Neural cell (in vitro differentiated cells): ENCODE data around the gene PTMS. TPM values are rescaled to one million over a fixed set of nuclear protein-coding genes. Genes with fewer than 3 reads are reported as not detected.

Experiments
- H2AFZ ChIP-seq: fragments of 200-600, 300-800 bp; sonication (generic), shearing (Covaris generic); 2 replicates; pipeline ENCODE4 v1.6.0; 2014; ENCODE audit warnings: low read depth, mild to moderate bottlenecking, antibody characterized with exemption, low read length, moderate library complexity
- H3F3A ChIP-seq: fragments of 200-600 bp; shearing (Covaris generic); 2 replicates; pipeline ENCODE4 v1.6.1; 2016; ENCODE audit warnings: mild to moderate bottlenecking, moderate library complexity, mixed read lengths, antibody characterized with exemption, low read length; ENCODE audit not compliant: insufficient read depth, poor library complexity, severe bottlenecking
- H3K27ac ChIP-seq: fragments of 200-600, 300-800 bp; sonication (generic), shearing (Covaris generic); 2 replicates; pipeline ENCODE4 v1.5.1; 2014; ENCODE audit warnings: mild to moderate bottlenecking, low read length, moderate library complexity
- H3K27me3 ChIP-seq: fragments of 300-800, 200-600 bp; sonication (generic), shearing (Covaris generic); 2 replicates; pipeline ENCODE4 v1.6.0; 2014; ENCODE audit warnings: mild to moderate bottlenecking, low read depth, low read length, moderate library complexity; ENCODE audit not compliant: insufficient read depth
- H3K36me3 ChIP-seq: fragments of 300-800, 200-600 bp; sonication (generic), shearing (Covaris generic); 2 replicates; pipeline ENCODE4 v1.5.1; 2014; ENCODE audit warnings: mild to moderate bottlenecking, antibody characterized with exemption, low read length, moderate library complexity; ENCODE audit not compliant: insufficient read depth
- H3K4me2 ChIP-seq: fragments of 300-800, 200-600 bp; sonication (generic), shearing (Covaris generic); 2 replicates; pipeline ENCODE4 v1.6.0; 2014; ENCODE audit warnings: mild to moderate bottlenecking, low read length
- H3K4me3 ChIP-seq: fragments of 300-800, 200-600 bp; sonication (generic), shearing (Covaris generic); 2 replicates; pipeline ENCODE4 v1.5.1; 2014; ENCODE audit warnings: mild to moderate bottlenecking, low read length, moderate library complexity
- H3K79me2 ChIP-seq: fragments of 200-600 bp; shearing (Covaris generic); replicated peaks from 2 replicates; pipeline ENCODE4 v1.6.0; 2014; ENCODE audit warnings: mild to moderate bottlenecking, low read length, moderate library complexity; ENCODE audit not compliant: insufficient read depth
- H3K9ac ChIP-seq: fragments of 300-800, 200-600 bp; sonication (generic), shearing (Covaris generic); 2 replicates; pipeline ENCODE4 v1.6.1; 2016; ENCODE audit warnings: mild to moderate bottlenecking, low read length, mixed read lengths
- H3K9me2 ChIP-seq: fragments of 200-600 bp; shearing (Covaris generic); 2 replicates; pipeline ENCODE4 v1.6.1; 2016; ENCODE audit warnings: mild to moderate bottlenecking, low read length, mixed read lengths; ENCODE audit not compliant: insufficient read depth
- H3K9me3 ChIP-seq: fragments of 200-600, 300-800 bp; sonication (generic), shearing (Covaris generic); 2 replicates; pipeline ENCODE4 v1.6.1; 2016; ENCODE audit warnings: mild to moderate bottlenecking, mixed run types, low read length, moderate library complexity, mixed read lengths
- H4K20me1 ChIP-seq: fragments of 200-600 bp; shearing (Covaris generic); 2 replicates; pipeline ENCODE4 v1.6.1; 2016; ENCODE audit warnings: mild to moderate bottlenecking, mixed run types; ENCODE audit not compliant: insufficient read depth
- CTCF ChIP-seq: fragments of 450-650 bp; IDR thresholded peaks from 2 replicates; pipeline ENCODE4 v1.5.1; 2014; ENCODE audit warnings: antibody characterized with exemption, mild to moderate bottlenecking, moderate library complexity; ENCODE audit not compliant: poor library complexity, severe bottlenecking
- EP300 ChIP-seq: fragments of 450-650 bp; conservative IDR thresholded peaks from 2 replicates; pipeline ENCODE4 v1.6.1; 2014; ENCODE audit warnings: antibody characterized with exemption, mild to moderate bottlenecking, moderate library complexity; ENCODE audit not compliant: poor library complexity, severe bottlenecking
- EZH2 ChIP-seq: fragments of 200-600, 300-800 bp; shearing (Covaris generic), sonication (generic); IDR thresholded peaks from 2 replicates; pipeline ENCODE4 v1.6.1; 2014; ENCODE audit warnings: antibody characterized with exemption, low read length, borderline replicate concordance, mild to moderate bottlenecking; ENCODE audit not compliant: insufficient read depth, poor library complexity, severe bottlenecking
- MXI1 ChIP-seq: fragments of 450-650 bp; conservative IDR thresholded peaks from 2 replicates; pipeline ENCODE4 v1.6.1; 2014; ENCODE audit warnings: antibody characterized with exemption, mild to moderate bottlenecking; ENCODE audit not compliant: poor library complexity, severe bottlenecking
- POLR2AphosphoS5 ChIP-seq: IDR thresholded peaks from 2 replicates; pipeline ENCODE4 v1.6.1; 2012
- RAD21 ChIP-seq: fragments of 450-650 bp; conservative IDR thresholded peaks from 2 replicates; pipeline ENCODE4 v1.6.1; 2014; ENCODE audit warnings: antibody characterized with exemption, mild to moderate bottlenecking, moderate library complexity
- REST ChIP-seq: IDR thresholded peaks from 2 replicates; pipeline ENCODE4 v1.6.1; 2012; ENCODE audit warnings: borderline replicate concordance
- SMC3 ChIP-seq: fragments of 450-650 bp; conservative IDR thresholded peaks from 2 replicates; pipeline ENCODE4 v1.6.1; 2014; ENCODE audit warnings: antibody characterized with exemption, mild to moderate bottlenecking, moderate library complexity; ENCODE audit not compliant: poor library complexity
- TAF1 ChIP-seq: IDR thresholded peaks from 2 replicates; pipeline ENCODE4 v1.6.1; 2012; ENCODE audit warnings: low read depth
- polyA plus RNA-seq: library from polyadenylated mRNA; depleted of rRNA; stranded (reverse); fragments of >200 nt; gene quantifications from 2 replicates; pipeline ENCODE4 v1.2.3, GENCODE V29; 2014

Gene PTMS
- polyA plus RNA-seq, 1 donor from 2014 or later = 557 TPM

GRCh38 chr12:6810758-6811157, 44.6 kb downstream of the PTMS start:
- TF ChIP-seq TAF1 (no peak), EP300 (no peak), EZH2 (no peak), MXI1 (no peak), POLR2AphosphoS5 (no peak), CTCF (no peak), SMC3 (no peak), REST (no peak), RAD21 (no peak)
- Histone ChIP-seq H3K9ac (no peak overlapping the region), H3K27ac (no peak overlapping the region), H3K36me3 (no peaks in the 10 kb centered on the region), H3K4me2 (no peak overlapping the region), H2AFZ (no peak overlapping the region), H4K20me1 (no peaks in the 10 kb centered on the region), H3K4me3 (no peak overlapping the region), H3F3A (no peaks in the 10 kb centered on the region), H3K27me3 (no peaks in the 10 kb centered on the region), H3K9me3 (no peaks in the 10 kb centered on the region), H3K79me2 (no peaks in the 10 kb centered on the region), H3K9me2 (no peaks in the 10 kb centered on the region)

DNA sequence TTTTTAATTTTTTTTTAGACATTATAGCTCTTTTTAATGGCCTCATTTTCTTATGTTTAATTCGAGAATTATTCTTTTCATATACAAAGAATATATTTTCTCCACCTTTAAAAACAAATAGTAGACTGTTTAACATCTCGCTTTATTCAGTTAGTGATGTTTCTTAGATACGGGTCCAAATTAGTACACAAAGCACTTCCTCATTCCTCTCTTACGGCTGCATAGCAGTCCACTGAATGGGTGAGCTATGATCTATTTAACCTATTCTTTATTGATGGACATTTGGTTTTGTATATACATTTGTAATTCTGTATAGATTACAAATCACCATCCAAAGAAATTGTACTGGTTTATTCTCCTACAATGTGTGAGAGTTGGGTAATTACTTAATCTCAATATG, 47.2 kb downstream of the PTMS start:
- Histone ChIP-seq H2AFZ (no peak overlapping the region), H3K9ac (no peak overlapping the region), H3K36me3 (no peaks in the 10 kb centered on the region), H3K4me2 (no peak overlapping the region), H3K9me2 (no peaks in the 10 kb centered on the region), H3K27me3 (no peaks in the 10 kb centered on the region), H3K9me3 (no peaks in the 10 kb centered on the region), H3K27ac (no peak overlapping the region), H3F3A (no peaks in the 10 kb centered on the region), H4K20me1 (no peaks in the 10 kb centered on the region), H3K79me2 (no peaks in the 10 kb centered on the region), H3K4me3 (no peak overlapping the region)
- no peak for TF ChIP-seq REST
- TF ChIP-seq POLR2AphosphoS5 = no peak
- TF ChIP-seq MXI1 = no peak
- no peak for TF ChIP-seq SMC3
- TF ChIP-seq EP300 = no peak
- no peak for TF ChIP-seq TAF1
- no peak for TF ChIP-seq CTCF
- TF ChIP-seq RAD21 = no peak
- TF ChIP-seq EZH2 = no peak
